ENCODE data around the gene ALPG.

DNA sequence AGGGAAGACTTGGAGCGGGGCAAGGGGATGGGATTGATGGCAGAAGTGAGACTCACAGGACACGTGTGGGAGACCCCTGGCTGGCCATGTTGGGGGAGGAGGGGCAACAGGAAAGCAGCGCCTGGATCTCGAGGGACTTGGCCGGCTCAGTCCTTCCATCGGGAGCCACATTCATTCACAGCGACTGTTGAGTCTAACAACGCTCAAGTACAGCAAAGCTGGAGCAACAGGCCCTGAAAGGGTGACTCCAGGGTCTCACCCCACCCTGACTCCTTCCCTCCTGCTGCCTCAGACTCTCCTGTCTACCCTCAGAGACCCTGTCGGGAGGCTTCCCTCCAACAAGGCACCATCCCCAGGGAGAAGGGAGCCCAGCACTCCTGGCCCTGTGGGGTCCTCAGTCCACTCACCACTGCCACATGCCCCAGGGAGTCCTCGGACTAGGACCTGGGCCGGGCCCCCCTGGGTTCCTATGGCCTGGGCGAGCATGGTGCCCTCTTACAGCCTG is 34.6 kb downstream of the ALPG start:
- no peak for TF ChIP-seq FOS (IDR thresholded peaks at IDR 0.05; ENCODE audit: borderline replicate concordance, insufficient read depth, low read length)
- TF ChIP-seq, protein P1, sequence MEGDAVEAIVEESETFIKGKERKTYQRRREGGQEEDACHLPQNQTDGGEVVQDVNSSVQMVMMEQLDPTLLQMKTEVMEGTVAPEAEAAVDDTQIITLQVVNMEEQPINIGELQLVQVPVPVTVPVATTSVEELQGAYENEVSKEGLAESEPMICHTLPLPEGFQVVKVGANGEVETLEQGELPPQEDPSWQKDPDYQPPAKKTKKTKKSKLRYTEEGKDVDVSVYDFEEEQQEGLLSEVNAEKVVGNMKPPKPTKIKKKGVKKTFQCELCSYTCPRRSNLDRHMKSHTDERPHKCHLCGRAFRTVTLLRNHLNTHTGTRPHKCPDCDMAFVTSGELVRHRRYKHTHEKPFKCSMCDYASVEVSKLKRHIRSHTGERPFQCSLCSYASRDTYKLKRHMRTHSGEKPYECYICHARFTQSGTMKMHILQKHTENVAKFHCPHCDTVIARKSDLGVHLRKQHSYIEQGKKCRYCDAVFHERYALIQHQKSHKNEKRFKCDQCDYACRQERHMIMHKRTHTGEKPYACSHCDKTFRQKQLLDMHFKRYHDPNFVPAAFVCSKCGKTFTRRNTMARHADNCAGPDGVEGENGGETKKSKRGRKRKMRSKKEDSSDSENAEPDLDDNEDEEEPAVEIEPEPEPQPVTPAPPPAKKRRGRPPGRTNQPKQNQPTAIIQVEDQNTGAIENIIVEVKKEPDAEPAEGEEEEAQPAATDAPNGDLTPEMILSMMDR (IDR thresholded peaks at IDR 0.05; ENCODE audit: extremely low read depth in 1 of 2, insufficient read depth in 1 of 2, low read depth in 1 of 2, low read length in 2 of 2) = no peak
- no peak for TF ChIP-seq EZH2 (IDR thresholded peaks at IDR 0.05; ENCODE audit: borderline replicate concordance, low read depth, low read length, severe bottlenecking)
- TF ChIP-seq JUN (IDR thresholded peaks at IDR 0.05; ENCODE audit: borderline replicate concordance, insufficient read depth, insufficient read length, low read depth) = no peak
- no peak for TF ChIP-seq MAX (IDR thresholded peaks at IDR 0.05; ENCODE audit: insufficient read depth, insufficient read length)
- no peak for TF ChIP-seq POLR2A (IDR thresholded peaks at IDR 0.05; ENCODE audit: low read depth, low read length)
- TF ChIP-seq POLR2AphosphoS5 (IDR thresholded peaks at IDR 0.05; ENCODE audit: insufficient read depth, low read depth, low read length) = no peak
- no peak for TF ChIP-seq GATA2 (IDR thresholded peaks at IDR 0.05; ENCODE audit: insufficient read depth, insufficient read length, low read depth, low read length)
- TF ChIP-seq MYC (IDR thresholded peaks at IDR 0.05; ENCODE audit: low read depth, low read length) = no peak

Measured in endothelial cell of umbilical vein (primary cell).